OCI-LY1 (cell line): ENCODE measurements around the gene KRTDAP.

Experiments used
- EZH2 ChIP-seq: fragments of 200-600 bp; sonication (generic), shearing (Covaris generic); IDR thresholded peaks from 2 replicates; pipeline ENCODE4 v1.8.0; 2017; ENCODE audit warnings: borderline replicate concordance, mixed run types, mild to moderate bottlenecking, antibody characterized with exemption, low read length, moderate library complexity, mixed read lengths
- TF ChIP-seq, protein P1 (sequence below): fragments of 200-600 bp; sonication (generic), shearing (Covaris generic); IDR thresholded peaks from 2 replicates; pipeline ENCODE4 v1.5.1; 2017; ENCODE audit warnings: mild to moderate bottlenecking, antibody characterized with exemption, low read length, moderate library complexity, mixed read lengths

DNA sequence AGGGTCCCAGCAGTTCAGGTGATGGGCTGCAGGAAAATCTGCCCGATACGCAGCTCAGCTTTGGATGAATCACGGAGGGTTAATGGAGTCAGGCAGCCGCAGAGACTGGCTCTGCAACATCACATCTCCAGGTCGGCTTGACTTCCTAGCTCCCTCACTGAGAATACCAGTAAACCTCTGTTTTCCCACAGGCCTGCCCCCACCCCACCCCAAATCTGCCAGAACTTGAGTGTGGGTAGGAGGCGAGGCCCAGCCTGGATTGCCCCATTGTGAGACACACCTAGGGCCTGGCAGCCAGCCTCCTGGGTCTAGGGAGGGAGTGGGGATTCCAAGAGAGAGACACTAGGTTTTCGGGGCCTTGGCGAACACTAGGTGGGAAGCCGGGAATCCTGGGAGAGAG is 3.7 kb upstream of the KRTDAP start:
- TF ChIP-seq, protein P1, sequence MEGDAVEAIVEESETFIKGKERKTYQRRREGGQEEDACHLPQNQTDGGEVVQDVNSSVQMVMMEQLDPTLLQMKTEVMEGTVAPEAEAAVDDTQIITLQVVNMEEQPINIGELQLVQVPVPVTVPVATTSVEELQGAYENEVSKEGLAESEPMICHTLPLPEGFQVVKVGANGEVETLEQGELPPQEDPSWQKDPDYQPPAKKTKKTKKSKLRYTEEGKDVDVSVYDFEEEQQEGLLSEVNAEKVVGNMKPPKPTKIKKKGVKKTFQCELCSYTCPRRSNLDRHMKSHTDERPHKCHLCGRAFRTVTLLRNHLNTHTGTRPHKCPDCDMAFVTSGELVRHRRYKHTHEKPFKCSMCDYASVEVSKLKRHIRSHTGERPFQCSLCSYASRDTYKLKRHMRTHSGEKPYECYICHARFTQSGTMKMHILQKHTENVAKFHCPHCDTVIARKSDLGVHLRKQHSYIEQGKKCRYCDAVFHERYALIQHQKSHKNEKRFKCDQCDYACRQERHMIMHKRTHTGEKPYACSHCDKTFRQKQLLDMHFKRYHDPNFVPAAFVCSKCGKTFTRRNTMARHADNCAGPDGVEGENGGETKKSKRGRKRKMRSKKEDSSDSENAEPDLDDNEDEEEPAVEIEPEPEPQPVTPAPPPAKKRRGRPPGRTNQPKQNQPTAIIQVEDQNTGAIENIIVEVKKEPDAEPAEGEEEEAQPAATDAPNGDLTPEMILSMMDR, result no peak
- no peak for TF ChIP-seq EZH2
